ENCODE data around the gene MYF5.

The MYF5 gene

DNA sequence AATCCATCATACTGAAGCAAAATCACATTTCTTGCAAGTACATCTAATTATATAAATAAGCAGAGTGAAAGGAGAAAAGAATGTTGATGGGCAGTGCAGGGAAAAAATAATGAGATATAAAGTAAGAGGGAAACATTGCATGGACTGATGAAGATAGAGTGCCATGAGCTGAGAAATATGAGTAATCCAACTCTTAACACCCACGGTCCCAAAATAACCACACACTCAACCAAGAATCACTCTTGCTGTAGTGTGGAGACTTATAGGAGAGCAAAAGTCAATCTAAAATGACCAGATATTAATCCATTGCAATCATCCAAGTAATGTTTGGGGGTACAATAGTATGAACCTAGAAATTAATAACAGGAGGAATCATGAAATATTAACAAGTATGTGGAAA lies 40.2 kb downstream of the MYF5 start:
- FAIRE-seq (no peak), DNase-seq (ENCODE audit: insufficient read length, low spot score) (no peak)

DNA sequence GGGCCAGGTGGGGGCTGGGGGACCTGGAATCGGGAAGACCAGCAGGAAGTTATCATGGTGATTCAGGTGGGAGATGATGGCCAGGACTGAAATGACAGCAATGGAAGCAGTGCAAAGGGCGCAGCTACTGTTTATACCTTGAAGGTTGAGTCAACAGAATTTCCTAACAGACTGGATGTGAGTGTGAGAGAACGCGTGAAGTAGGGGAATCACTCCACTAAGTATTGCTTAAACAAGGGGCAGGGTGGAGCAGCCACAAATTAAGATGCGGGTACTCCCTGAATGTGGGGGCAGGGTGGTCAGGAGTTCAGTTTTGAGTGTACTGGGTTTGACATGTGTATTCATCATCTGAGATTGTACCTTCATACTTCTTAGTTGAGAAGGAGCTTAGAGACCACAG lies 45.1 kb downstream of the MYF5 start:
- no peak for DNase-seq (ENCODE audit: insufficient read length, low spot score)
- FAIRE-seq: no peak

DNA sequence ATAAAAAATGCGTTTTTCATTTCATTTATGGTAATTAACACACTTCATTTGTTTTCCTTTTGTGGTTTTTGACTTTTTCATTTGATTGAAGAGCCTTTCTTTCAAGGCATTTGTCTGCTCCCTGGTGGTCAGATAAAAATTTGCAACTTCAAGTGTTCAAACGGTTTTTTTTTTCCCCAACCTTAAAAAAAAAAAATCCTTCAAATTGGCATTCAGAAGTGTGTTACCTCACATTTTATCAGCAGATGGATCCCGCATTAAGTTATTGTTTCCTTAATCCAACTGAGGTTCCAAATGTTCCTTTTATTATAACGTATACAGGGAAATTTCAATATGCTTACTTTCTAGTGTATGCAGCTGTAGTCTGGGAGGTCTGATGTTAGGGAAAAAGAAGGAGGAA lies 47.2 kb downstream of the MYF5 start:
- FAIRE-seq (peak; percentile 58), DNase-seq (ENCODE audit: insufficient read length, low spot score) (no peak)

DNA sequence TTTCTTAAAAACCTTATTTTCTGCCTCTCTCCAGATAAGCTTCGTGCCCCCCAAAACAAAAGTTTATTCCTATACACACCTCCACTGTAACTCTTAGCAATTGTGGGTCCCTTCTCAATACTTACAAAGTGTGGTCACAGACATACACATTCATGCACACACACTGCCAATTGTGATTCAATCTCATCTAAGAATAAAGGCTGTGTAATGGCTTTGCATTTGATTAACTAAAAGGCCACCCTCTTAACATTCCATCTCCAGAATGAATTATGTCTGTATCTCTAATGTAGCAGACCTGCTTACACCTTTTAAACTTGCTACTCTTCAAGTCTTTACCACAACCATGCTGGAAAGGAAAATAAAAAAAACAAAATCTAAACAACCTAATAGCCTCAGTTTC lies 49.5 kb downstream of the MYF5 start:
- FAIRE-seq (no peak), DNase-seq (ENCODE audit: insufficient read length, low spot score) (no peak)

DNA sequence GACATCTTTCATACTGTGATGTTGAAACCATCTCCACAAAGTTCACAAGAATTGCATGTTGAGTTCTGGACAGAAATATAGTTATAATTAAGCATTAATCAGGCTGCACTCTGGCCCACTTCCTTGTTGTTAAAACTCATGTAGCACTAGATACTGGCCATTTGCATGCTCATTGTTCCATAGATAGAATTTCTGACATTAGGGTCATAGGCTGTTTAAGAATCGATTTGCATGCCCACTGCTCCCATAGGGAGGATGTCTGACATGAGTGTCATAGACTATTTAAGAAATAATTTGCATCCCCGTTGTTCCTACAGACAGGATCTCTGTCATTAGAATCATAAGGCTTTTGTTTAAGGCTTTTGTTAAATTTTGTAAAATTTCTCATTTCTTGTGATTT lies 50.2 kb downstream of the MYF5 start:
- no peak for DNase-seq (ENCODE audit: insufficient read length, low spot score)
- peak; percentile 35 for FAIRE-seq

All from GM19239 (cell line).